SK-N-SH treated with all-trans-retinoic acid at 6 μM for 48 hours (cell line): Measurements from ENCODE around the gene PACSIN2.

Source experiments
- ATAC-seq: fragments of 200-7000 bp; cut with Tn5 transposase; 3 replicates; pipeline ENCODE4 v1.9.1; 2020; ENCODE audit warnings: mild to moderate bottlenecking, moderate library complexity
- ARNTL ChIP-seq: fragments of 450-650 bp; formaldehyde crosslinking; IDR thresholded peaks from 2 replicates; pipeline ENCODE4 v1.5.0; 2020; ENCODE audit warnings: low read depth, mild to moderate bottlenecking, moderate library complexity, borderline replicate concordance
- BACH2 ChIP-seq: fragments of 250-450 bp; sonication (Bioruptor Pico); IDR thresholded peaks from 2 replicates; pipeline ENCODE4 v1.9.0; 2021; ENCODE audit warnings: mild to moderate bottlenecking, borderline replicate concordance
- CSDC2 ChIP-seq: fragments of 250-450 bp; sonication (Bioruptor Pico); IDR thresholded peaks from 2 replicates; pipeline ENCODE4 v1.5.0; 2020; ENCODE audit warnings: mild to moderate bottlenecking, moderate library complexity
- CSRNP3 ChIP-seq: fragments of 250-450 bp; sonication (Bioruptor Pico); IDR thresholded peaks from 2 replicates; pipeline ENCODE4 v1.5.1; 2021; ENCODE audit warnings: mild to moderate bottlenecking, moderate library complexity
- GLIS3 ChIP-seq: fragments of 250-450 bp; sonication (Bioruptor Pico); IDR thresholded peaks from 2 replicates; pipeline ENCODE4 v1.5.0; 2020; ENCODE audit warnings: mild to moderate bottlenecking, moderate library complexity
- ISL1 ChIP-seq: fragments of 250-450 bp; sonication (Bioruptor Pico); IDR thresholded peaks from 2 replicates; pipeline ENCODE4 v2.1.2; 2022; ENCODE audit warnings: mild to moderate bottlenecking, moderate library complexity
- OSR1 ChIP-seq: fragments of 250-450 bp; sonication (Bioruptor Pico); IDR thresholded peaks from 2 replicates; pipeline ENCODE4 v1.8.0; 2022; ENCODE audit warnings: moderate library complexity, mild to moderate bottlenecking, inconsistent platforms
- PATZ1 ChIP-seq: fragments of 250-450 bp; sonication (Bioruptor Pico); IDR thresholded peaks from 2 replicates; pipeline ENCODE4 v1.8.0; 2020; ENCODE audit warnings: mild to moderate bottlenecking, moderate library complexity, borderline replicate concordance
- POU6F1 ChIP-seq: fragments of 250-450 bp; sonication (Bioruptor Pico); IDR thresholded peaks from 2 replicates; pipeline ENCODE4 v1.8.0; 2021; ENCODE audit warnings: low read depth, mild to moderate bottlenecking, moderate library complexity, borderline replicate concordance
- SNAI2 ChIP-seq: fragments of 250-450 bp; sonication (Bioruptor Pico); IDR thresholded peaks from 2 replicates; pipeline ENCODE4 v1.5.0; 2020; ENCODE audit warnings: mild to moderate bottlenecking, moderate library complexity
- TCF4 ChIP-seq: fragments of 250-450 bp; sonication (Bioruptor Pico); IDR thresholded peaks from 2 replicates; pipeline ENCODE4 v1.8.0; 2021; ENCODE audit warnings: mild to moderate bottlenecking, moderate library complexity, borderline replicate concordance
- TOX ChIP-seq: fragments of 250-450 bp; sonication (Bioruptor Pico); IDR thresholded peaks from 2 replicates; pipeline ENCODE4 v1.8.0; 2021; ENCODE audit warnings: mild to moderate bottlenecking, moderate library complexity, borderline replicate concordance
- TSHZ2 ChIP-seq: fragments of 250-450 bp; sonication (Bioruptor Pico); IDR thresholded peaks from 2 replicates; pipeline ENCODE4 v1.5.0; 2020; ENCODE audit warnings: mild to moderate bottlenecking, moderate library complexity
- ZC3H10 ChIP-seq: fragments of 250-450 bp; sonication (Bioruptor Pico); IDR thresholded peaks from 2 replicates; pipeline ENCODE4 v1.5.1; 2021; ENCODE audit warnings: mild to moderate bottlenecking, moderate library complexity
- ZFP3 ChIP-seq: fragments of 250-450 bp; sonication (Bioruptor Pico); IDR thresholded peaks from 2 replicates; pipeline ENCODE4 v1.5.0; 2020; ENCODE audit warnings: mild to moderate bottlenecking, moderate library complexity
- ZFP30 ChIP-seq: fragments of 450-650 bp; formaldehyde crosslinking; IDR thresholded peaks from 2 replicates; pipeline ENCODE4 v1.5.0; 2022; ENCODE audit warnings: mild to moderate bottlenecking, moderate library complexity
- ZNF565 ChIP-seq: fragments of 450-650 bp; formaldehyde crosslinking; conservative IDR thresholded peaks from 2 replicates; pipeline ENCODE4 v1.5.0; 2020; ENCODE audit warnings: low read depth, mild to moderate bottlenecking, moderate library complexity
- ZNF70 ChIP-seq: fragments of 450-650 bp; formaldehyde crosslinking; IDR thresholded peaks from 2 replicates; pipeline ENCODE4 v1.5.0; 2020; ENCODE audit warnings: mild to moderate bottlenecking, moderate library complexity
- ZNF8 ChIP-seq: fragments of 450-650 bp; formaldehyde crosslinking; IDR thresholded peaks from 2 replicates; pipeline ENCODE4 v1.5.0; 2020; ENCODE audit warnings: mild to moderate bottlenecking, moderate library complexity
- TF ChIP-seq, protein P1 (sequence below): fragments of 250-450 bp; sonication (Bioruptor Pico); IDR thresholded peaks from 2 replicates; pipeline ENCODE4 v1.5.1; 2020; ENCODE audit warnings: low read depth, mild to moderate bottlenecking, moderate library complexity

The PACSIN2 gene

GRCh38 chr22:43057641-43058040 lies 42.7 kb upstream of the PACSIN2 start (continued):
- TF ChIP-seq POU6F1 (no peak), CSDC2 (CRISPR knock-in tag) (no peak), ZNF8 (CRISPR knock-in tag) (no peak)

- ATAC-seq = no peak
- TF ChIP-seq POU6F1 (no peak), OSR1 (CRISPR knock-in tag) (no peak)
Observed at GRCh38 chr22:43053176-43053575, 38.2 kb upstream of the PACSIN2 start.

DNA sequence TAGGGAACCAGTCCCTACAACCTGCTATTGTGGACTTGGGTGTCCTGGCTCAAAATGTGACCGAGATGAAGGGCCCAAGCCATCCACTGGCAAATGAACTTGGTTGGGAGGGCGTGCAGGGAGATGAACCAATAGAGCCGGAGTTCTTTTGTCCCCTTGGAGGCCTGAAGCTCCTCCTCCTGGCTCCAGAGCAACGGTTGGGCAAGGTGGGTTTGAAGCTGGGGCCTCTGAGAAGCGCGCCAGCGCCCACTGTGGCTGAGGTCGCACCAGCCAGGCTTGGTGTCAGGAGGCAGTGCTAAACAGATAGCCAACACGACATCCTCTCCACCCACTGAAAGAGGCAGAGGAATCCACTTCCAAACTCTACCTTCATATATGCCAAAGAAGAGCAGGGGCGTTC lies 36.0 kb upstream of the PACSIN2 start:
- no peak for ATAC-seq
- TF ChIP-seq ARNTL (no peak), POU6F1 (no peak), GLIS3 (CRISPR knock-in tag) (no peak), ISL1 (CRISPR knock-in tag) (no peak), SNAI2 (CRISPR knock-in tag) (no peak), TOX (no peak), ZNF565 (no peak), CSRNP3 (CRISPR knock-in tag) (no peak), TSHZ2 (CRISPR knock-in tag) (no peak), ZC3H10 (CRISPR knock-in tag) (no peak), ZNF70 (CRISPR knock-in tag) (no peak), ZFP30 (CRISPR knock-in tag) (no peak), ZFP3 (CRISPR knock-in tag) (no peak), ZNF8 (CRISPR knock-in tag) (no peak), TCF4 (CRISPR knock-in tag) (no peak), PATZ1 (CRISPR knock-in tag) (no peak), BACH2 (CRISPR knock-in tag) (no peak)
- TF ChIP-seq, protein P1, sequence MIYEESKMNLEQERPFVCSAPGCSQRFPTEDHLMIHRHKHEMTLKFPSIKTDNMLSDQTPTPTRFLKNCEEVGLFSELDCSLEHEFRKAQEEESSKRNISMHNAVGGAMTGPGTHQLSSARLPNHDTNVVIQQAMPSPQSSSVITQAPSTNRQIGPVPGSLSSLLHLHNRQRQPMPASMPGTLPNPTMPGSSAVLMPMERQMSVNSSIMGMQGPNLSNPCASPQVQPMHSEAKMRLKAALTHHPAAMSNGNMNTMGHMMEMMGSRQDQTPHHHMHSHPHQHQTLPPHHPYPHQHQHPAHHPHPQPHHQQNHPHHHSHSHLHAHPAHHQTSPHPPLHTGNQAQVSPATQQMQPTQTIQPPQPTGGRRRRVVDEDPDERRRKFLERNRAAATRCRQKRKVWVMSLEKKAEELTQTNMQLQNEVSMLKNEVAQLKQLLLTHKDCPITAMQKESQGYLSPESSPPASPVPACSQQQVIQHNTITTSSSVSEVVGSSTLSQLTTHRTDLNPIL = no peak
